A673 (cell line): Measurements from ENCODE around the gene SRMS. TPM values are rescaled to one million over a fixed set of nuclear protein-coding genes. Genes with fewer than 3 reads are reported as not detected.
A peak's percentile ranks its signal among the peaks of the same experiment; 100 is the strongest.

ENCODE experiments used
- BruUV-seq: library from RNA; stranded (reverse); fragments of 400-500 nt; replicated peaks from 2 replicates; lab custom pipeline; 2021; lab: Mats Ljungman, UMichigan
- CTCF ChIA-PET: fragments of 300-600 bp; sonication (Branson Sonifier 250); formaldehyde crosslinking; loops from one replicate; lab custom pipeline; 2022; ENCODE audit warnings: antibody characterized with exemption; lab: Charles Lee
- POLR2A ChIA-PET: fragments of 300-600 bp; sonication (Branson Sonifier 250); formaldehyde crosslinking; loops from one replicate; lab custom pipeline; 2022; ENCODE audit warnings: antibody characterized with exemption; ENCODE audit not compliant: low non-redundant PET; lab: Charles Lee
- DNase-seq: peaks from one replicate; pipeline ENCODE4 v3.0.0-alpha.2; 2015; ENCODE audit warnings: low spot score
- H3K27ac ChIP-seq: fragments of 200-600 bp; sonication (generic); 2 replicates; pipeline ENCODE4 v1.5.1; 2016; ENCODE audit warnings: mixed run types, low read depth, mild to moderate bottlenecking, mixed read lengths, antibody characterized with exemption, low read length; ENCODE audit not compliant: poor library complexity, severe bottlenecking
- H3K27me3 ChIP-seq: fragments of 200-600 bp; sonication (generic); replicated peaks from 2 replicates; pipeline ENCODE4 v1.6.1; 2017; ENCODE audit warnings: mixed run types, low read depth, mild to moderate bottlenecking, mixed read lengths, antibody characterized with exemption, low read length; ENCODE audit not compliant: insufficient read depth, poor library complexity
- H3K36me3 ChIP-seq: fragments of 200-600 bp; sonication (generic); 2 replicates; pipeline ENCODE4 v1.6.1; 2016; ENCODE audit warnings: mixed run types, mild to moderate bottlenecking, mixed read lengths, antibody characterized with exemption, low read length; ENCODE audit not compliant: insufficient read depth, poor library complexity, severe bottlenecking
- H3K4me1 ChIP-seq: fragments of 200-600 bp; sonication (generic); 2 replicates; pipeline ENCODE4 v1.6.1; 2017; ENCODE audit warnings: mixed run types, mild to moderate bottlenecking, mixed read lengths, antibody characterized with exemption, low read length; ENCODE audit not compliant: insufficient read depth, poor library complexity, severe bottlenecking
- H3K4me3 ChIP-seq: fragments of 200-600 bp; sonication (generic); 2 replicates; pipeline ENCODE4 v1.5.1; 2016; ENCODE audit warnings: low read depth, mixed run types, mild to moderate bottlenecking, mixed read lengths, low read length; ENCODE audit not compliant: poor library complexity, severe bottlenecking
- H3K9me3 ChIP-seq: fragments of 200-600 bp; sonication (generic); 2 replicates; pipeline ENCODE4 v1.6.1; 2016; ENCODE audit warnings: mixed run types, low read depth, mild to moderate bottlenecking, mixed read lengths, antibody characterized with exemption, low read length; ENCODE audit not compliant: poor library complexity, severe bottlenecking
- CTCF ChIP-seq: fragments of 300-800, 200-600 bp; sonication (generic); conservative IDR thresholded peaks from 2 replicates; pipeline ENCODE4 v1.5.1; 2017; ENCODE audit warnings: low read depth, mild to moderate bottlenecking, antibody characterized with exemption, low read length, moderate library complexity, mixed read lengths
- EZH2 ChIP-seq: fragments of 200-600 bp; sonication (generic); IDR thresholded peaks from 2 replicates; pipeline ENCODE4 v1.6.1; 2017; ENCODE audit warnings: borderline replicate concordance, low read depth, mild to moderate bottlenecking, mixed read lengths, antibody characterized with exemption, low read length; ENCODE audit not compliant: poor library complexity, severe bottlenecking
- intact Hi-C: fragments of 100-400 bp; cut with micrococcal nuclease; formaldehyde crosslinking; loops from one replicate; pipeline ENCODE4 v1.10.0; 2022; ENCODE audit not compliant: unreplicated experiment
- total RNA-seq: library from RNA; stranded (reverse); gene quantifications from 2 replicates; pipeline ENCODE4 v1.2.3, GENCODE V29; 2021

SRMS gene
- total RNA-seq, 1 experiment from 2014 or later, result not detected

GRCh38 chr20:63497946-63498935, 49.3 kb downstream of the SRMS start:
- peaks cover 5% of the 10 kb centered on the region for H3K27me3 ChIP-seq
- H3K9me3 ChIP-seq, result no peaks in the 10 kb centered on the region
- no peaks in the 10 kb centered on the region for H3K36me3 ChIP-seq
- ChIA-PET CTCF (no interaction called here), POLR2A (no interaction called here)
- no peak overlapping the region for H3K27ac ChIP-seq
- no TSS peak for BruUV-seq
- H3K4me1 ChIP-seq, result peaks cover 8% of the 10 kb centered on the region
- DNase-seq, result no peak
- intact Hi-C loops, result no loop called here
- peak overlapping the region; percentile 46 for H3K4me3 ChIP-seq
- TF ChIP-seq CTCF, result no peak
- TF ChIP-seq EZH2, result no peak

DNA sequence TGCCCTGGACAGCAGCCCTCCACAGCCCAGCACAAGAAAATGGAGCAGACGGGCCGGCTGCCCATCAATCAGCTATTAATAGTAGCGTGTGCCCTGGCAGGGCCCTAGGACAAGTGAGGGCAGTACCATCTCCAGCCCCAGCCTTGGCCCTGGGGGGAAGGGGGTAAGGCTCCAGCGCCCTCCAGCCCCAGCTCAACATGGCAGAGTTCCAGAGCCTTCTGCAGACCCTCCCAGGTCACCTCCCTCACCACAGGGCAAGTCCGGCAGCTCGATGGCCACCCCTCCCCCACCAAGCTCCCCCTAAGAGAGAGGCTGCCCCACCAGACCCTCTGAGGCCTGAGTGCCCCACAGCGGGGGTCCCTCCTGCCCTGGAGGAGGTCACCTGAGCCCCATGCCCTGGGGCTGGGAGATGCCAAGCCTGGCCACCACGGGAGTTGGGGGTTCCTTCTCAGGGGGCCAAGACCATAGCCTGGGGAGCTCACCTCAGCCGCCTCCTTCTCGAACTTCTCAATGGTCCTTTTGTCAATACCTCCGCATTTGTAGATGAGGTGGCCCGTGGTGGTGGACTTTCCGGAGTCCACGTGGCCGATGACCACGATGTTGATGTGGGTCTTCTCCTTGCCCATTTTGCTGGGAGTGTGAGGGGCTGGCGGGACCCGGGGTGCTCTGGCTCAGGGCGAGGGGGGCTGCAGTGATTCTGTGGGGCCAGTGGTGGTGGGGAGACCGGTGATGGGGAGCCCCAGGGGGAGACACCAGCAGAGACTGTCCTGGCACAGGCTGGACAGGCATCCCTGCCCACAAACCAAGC, 50.2 kb downstream of the SRMS start:
- H3K4me3 ChIP-seq, result peak overlapping the region; percentile 46
- no TSS peak for BruUV-seq
- CTCF ChIA-PET, result interaction anchor here (0.8 kb wide), 1 partner anchor 19 kb away, joined by 3 read pairs; no protein-coding TSS in a partner anchor
- peaks cover 5% of the 10 kb centered on the region for H3K27me3 ChIP-seq
- DNase-seq, result no peak
- intact Hi-C loops, result no loop called here
- H3K27ac ChIP-seq, result no peak overlapping the region
- no peaks in the 10 kb centered on the region for H3K36me3 ChIP-seq
- H3K9me3 ChIP-seq, result no peaks in the 10 kb centered on the region
- POLR2A ChIA-PET, result no interaction called here
- H3K4me1 ChIP-seq, result peaks cover 8% of the 10 kb centered on the region
- no peak for TF ChIP-seq EZH2
- no peak for TF ChIP-seq CTCF

DNA sequence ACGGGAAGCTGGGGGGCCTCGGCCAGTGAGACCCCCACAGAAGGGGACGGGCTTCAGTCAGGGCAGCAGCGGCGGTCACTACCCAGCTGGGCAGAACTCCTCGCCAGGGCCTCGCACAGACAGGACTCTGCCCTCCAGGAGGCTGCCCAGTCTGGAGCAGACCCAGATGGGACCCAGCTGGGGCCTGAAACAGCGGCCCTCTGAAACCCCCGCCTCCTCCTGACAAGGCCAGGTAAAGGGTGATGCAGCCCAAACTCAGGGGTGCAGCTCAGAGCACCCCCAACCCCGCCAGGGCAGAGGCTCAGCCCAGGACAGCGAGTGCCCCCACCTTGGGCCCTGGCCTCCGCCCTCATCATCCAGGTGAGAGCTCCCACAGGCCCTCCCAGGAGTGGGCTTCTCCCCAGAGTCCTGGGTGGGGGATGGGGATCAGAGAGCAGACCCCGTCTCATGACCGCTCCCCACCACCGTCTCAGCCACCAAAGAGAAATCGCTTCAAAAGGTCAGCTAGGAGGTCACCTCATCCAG, 50.9 kb downstream of the SRMS start:
- CTCF ChIA-PET, result interaction anchor here (0.6 to 0.8 kb wide), 5 partner anchors 19 to 262 kb away, joined by 3 to 5 read pairs (median 4); no protein-coding TSS in a partner anchor
- TF ChIP-seq EZH2, result no peak
- TF ChIP-seq CTCF, result no peak
- Histone ChIP-seq H3K9me3 (no peaks in the 10 kb centered on the region), H3K27me3 (peaks cover 5% of the 10 kb centered on the region), H3K4me1 (peaks cover 2% of the 10 kb centered on the region), H3K36me3 (no peaks in the 10 kb centered on the region), H3K4me3 (no peak overlapping the region), H3K27ac (no peak overlapping the region)
- intact Hi-C loops, result no loop called here
- POLR2A ChIA-PET, result no interaction called here
- no peak for DNase-seq
- no TSS peak for BruUV-seq
